Stimulated activated CD4-positive, alpha-beta T cell treated with anti-CD3 and anti-CD28 coated beads, Interleukin-4, amount 100 ng/mL, for 24 hours (primary cell): ENCODE results near the gene PCGF2.
"Not testable (repeated sequence)": the region's sequence is repeated elsewhere in the genome, so short reads cannot be mapped to it uniquely, and the experiment has no call there.

Experiments
- DNase-seq: peaks from one replicate; pipeline ENCODE4 v3.0.0-alpha.2; 2020

The PCGF2 gene

DNA sequence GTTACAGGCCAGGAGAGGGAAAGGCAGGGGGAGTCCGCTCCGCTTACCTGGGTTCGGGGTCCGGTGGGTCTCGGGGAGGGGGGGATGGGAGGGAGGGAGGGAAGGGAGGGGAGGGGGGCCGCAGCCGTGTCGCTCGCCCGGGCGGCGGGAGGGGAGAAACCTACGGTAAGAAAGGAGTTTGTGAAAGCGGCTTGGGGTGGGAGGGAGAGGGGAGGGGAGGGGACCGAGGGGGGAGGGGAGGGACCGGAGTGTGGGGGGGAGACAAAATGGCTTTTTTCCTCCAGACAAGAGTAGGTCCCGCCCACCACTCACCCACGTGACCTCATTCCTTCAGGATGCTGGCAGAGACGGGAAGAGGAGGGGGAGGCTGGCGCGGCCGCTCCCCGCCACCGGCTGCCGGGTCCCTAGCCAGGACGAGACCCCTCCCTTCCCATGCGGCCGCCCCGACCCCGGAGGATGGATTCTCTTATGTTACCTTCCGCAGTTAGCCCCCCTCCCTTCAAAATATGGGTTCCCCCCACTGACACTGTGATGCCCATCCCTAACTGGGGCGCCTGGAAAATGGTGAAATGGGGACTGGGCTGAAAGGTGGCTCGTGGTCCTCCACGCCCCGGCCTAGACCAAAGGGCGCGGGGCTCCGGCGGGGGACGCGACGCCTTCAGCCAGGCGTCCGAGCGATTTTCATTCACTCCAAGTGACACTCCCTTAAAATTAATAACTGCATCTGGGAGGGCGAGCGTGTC is at the start of gene PCGF2:
Gene PCGF2 (minus strand): TSS at position 188 of the 743 bp plus-strand sequence. CDS start 7,934 bp downstream, outside the sequence.
- DNase-seq = no peak

DNA sequence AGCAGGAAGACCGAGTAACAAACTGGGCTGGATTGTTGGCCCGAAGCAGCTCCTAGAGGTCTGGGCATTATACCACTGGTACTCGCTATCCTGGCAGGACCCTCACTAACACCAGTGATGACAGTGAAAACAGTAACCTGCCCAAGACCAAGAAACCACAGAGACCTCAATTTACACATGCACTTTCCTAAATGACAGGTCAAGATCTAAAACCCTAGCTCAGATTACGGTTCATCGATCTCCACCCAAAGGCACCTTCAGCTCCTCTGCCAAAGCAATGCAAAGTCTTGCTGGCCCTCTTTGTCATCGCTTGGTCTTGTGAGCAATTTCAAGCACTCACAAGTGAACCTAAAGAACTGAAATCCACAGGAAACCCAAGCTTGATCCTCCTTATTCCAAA is 49.7 kb upstream of the PCGF2 start:
- DNase-seq = no peak

DNA sequence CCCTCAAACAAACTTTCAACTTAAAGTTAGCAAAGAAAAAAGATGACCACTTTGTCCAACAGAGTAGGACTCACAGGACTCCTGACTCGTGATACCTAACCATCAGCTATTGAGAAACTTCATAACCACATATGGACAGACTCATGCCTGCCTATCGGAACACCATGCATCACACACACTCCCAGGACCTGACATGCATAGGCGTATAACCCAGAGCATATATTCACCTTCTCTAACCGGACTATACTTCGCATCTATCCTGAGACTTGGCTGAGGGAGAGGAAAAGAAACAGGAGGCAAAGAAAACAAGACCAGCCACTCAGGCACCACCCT is 49.0 kb upstream of the PCGF2 start:
- no peak for DNase-seq

DNA sequence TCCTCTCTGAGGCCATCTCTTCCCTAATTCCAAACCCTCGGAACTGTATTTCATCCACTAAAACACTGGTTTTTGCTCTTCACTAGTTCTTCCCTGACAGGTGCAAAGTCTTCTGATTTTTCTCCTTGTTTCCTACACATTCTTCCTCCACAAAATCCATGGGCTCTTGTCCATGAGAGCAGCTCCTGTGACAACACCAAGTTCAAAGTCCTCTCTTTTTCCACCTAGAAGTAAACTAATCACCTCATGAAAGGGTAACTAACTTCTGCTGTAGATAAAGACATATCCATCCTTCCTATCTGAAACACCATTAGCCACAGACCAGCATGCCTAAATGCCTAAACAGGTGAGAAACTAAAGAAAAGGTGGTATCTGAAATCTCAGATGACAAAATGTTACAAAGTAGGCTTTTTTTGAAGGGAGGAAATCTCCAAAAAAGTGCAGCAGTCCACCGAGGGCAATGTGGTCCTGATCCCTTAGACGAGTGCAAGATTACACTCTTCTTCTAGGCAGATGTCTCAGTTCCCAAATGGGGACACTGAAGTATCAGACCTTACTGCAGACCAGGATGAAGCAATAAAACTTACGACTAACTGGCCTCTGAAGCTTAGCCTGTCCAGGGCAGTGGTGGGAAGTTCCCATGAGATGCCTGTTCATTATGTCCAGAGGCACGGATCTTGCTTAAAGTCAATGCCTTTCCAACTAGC is 48.5 kb upstream of the PCGF2 start:
- DNase-seq = no peak

DNA sequence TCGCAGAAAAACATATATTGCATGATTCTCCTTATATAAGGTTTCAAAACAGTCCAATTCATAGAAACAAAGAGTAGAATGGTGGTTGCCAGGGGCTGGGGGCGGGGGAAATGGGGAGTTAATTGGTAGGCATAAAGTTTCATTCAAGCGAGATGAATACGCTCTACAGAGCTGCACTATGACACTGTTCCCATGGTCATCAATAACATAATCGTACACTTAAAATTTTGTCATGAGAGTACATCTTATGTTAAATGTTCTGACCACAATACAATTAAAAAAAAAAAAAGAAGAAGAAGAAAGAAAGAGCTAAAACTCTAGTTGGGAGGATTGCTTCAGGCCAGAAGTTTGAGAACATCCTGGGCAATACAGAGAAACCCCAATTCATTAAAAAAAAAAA is 46.1 kb upstream of the PCGF2 start:
- no peak for DNase-seq

DNA sequence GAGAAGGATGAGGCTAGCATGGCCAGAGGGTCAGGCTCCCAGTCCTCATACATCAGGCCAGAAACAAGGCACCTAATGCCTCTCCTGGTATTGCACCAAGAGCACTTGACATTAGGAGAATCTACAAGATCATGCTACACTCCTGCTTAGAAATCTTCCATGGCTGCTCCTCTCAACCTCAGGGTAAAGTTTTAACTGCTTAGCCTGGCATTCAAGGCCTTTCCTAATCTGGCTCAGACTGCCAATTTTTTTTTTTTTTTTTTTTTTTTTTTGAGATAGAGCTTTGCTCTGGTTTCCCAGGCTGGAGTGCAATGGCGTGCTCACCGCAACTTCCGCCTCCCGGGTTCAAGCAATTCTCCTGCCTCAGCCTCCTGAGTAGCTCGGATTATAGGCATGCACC is 43.0 kb upstream of the PCGF2 start:
- no peak for DNase-seq

DNA sequence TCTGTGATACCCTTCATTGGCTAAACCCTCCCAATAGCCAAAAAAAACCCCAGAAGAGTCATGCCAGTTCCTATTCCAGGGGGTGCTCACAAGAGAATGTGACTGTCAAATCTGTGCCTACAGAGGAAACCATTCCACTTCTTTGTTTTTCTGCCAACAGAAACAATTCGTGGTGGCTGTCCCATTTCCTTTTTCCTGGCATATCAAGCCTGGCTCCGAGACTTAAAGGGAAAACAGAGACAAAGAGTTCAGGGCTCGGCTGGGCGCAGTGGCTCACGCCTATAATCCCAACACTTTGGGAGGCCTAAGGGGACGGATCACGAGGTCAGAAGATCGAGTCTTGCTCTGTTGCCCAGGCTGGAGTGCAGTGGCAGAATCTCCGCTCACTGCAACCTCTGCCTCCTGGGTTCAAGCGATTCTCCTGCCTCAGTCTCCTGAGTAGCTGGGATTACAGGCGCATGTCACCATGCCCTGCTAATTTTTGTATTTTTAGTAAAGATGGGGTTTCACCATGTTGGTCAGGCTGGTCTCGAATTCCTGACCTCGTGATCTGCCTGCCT is 42.1 kb upstream of the PCGF2 start:
- DNase-seq = not testable (repeated sequence)

DNA sequence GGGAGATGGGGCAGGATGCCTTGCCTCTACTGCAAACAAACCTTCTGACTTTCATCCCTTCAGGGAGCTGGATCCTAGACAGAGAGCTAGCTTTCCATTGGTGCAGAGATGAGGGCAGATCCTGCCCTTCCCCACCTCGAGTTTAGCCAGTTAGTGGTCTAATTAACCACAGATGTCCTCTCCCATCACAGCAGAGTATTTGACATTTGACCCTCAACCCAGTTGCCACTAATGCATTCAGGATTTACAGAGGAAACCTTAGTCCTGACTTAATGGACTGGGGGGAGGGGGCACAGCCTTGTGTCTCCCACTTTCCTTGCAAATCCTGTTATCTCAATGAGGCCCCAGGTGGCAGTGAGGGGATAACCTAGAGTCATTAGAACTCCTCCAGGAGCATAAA is 41.0 kb upstream of the PCGF2 start:
- DNase-seq = no peak

DNA sequence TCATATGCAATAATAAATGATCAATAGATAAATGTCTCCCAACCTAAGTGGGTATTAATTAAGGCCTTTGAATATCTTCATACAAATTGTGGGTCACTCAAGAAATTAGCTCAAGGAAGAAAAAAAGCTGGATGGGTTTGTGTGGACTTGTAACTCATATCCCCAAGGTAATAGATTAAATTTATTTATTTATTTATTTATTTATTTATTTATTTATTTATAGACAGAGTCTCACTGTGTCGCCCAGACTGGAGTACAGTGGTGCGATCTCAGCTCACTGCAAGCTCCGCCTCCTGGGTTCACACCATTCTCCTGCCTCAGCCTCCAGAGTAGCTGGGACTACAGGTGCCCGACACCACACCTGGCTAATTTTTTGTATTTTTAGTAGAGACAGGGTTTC is 39.9 kb upstream of the PCGF2 start:
- DNase-seq = not testable (repeated sequence)

DNA sequence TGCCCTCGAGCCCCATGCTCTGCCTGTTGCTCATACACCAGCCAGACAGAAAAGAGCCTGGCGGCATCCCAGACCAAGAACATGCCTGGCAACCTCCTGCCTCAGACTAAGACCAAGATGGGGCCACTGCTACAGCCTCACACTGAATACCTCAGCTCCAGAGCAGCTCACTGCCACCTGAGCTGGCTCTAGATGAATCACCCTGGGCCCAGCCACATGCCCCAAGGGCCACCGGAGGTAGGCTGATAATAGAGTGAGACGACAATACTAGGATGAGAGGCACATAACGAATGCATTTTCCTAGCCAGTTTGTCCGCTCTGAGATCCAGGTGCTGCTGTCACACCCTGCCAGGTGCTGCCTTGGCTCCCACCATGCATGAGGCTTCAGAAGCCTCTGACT is 38.2 kb upstream of the PCGF2 start:
- DNase-seq = no peak

DNA sequence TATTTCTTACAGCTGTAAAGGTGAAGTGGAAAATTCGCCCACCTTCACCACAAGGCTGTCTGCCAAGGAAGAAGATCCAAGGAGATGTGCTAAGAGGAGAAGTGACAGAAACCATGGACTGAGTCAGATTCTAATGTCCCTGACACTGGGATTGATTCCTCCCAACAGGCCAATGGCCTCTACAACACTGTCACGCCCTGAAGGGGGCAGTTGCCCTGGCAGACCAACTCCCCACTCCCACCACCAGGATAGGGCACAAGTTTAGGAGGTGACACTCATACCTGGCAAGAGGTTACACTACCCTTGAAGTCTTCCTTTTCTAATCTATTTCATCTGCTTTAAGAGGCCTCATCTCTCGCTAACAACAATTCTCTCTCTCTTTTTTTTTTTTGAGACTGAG is 35.1 kb upstream of the PCGF2 start:
- DNase-seq = no peak

DNA sequence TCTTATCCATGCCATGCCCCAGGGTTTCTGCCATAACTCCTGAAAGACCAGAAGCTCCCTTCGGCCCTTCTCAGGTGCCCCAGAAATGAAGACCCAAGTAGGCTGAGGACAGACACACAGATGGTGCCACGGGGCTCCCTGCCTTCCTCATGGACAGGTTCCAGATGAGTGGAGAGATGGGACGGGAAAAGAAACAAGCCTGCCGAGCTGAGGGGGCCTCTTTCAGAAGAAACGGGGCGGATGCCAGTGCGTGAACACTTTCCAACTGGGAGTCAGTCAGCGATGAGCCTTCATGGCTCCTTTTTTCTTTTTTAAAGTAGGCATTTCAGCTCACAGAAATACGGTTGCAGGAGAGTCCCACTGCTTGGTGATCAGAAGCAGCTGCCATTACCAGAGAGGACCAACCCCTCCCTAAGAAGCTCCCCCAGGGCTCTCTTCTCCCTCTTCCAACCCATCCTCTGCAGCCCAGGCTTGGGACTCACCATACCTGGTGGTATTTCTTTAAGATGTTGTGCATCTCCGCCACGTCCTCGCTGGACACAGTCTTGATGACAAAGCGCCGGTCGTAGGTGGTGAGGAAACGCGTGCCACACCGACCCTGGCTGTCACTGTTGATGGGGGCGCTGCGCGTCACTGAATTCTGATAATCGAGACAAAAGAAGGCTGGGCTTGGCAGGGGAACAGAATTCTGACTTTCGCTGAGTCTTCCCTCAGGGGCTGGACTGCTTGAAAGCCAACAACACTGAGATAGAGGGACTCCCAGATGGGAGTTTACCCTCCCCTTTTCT is 32.0 kb upstream of the PCGF2 start:
- no peak for DNase-seq

DNA sequence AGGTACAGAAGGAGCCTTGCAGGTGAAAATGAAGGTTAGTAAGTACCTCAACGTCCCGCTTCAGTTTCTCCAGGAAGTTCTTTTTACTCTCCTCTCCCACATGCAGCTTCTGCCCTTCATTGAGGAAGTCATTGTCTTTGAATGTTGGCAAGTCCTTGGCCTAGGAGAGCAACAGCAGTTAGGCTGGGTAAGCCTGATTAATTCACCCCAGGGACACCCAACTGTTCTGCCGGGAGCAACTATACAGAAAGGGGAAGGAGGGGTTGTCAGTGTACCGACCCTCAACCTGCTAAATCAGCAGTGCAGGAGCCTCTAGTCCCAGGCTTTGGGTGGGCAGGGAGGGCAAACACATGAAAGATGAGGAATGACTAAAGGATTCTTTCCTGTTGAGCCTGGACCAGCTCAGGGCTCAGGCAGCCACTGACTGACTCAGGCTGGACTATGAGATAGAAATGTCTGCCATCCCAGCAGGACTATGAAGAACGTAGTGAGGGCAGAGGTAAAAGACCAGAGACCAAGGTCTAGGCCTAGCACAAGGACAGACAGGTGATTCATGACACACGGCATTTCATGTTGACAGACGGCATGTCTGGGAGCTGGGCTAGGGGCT is 29.6 kb upstream of the PCGF2 start:
- no peak for DNase-seq

DNA sequence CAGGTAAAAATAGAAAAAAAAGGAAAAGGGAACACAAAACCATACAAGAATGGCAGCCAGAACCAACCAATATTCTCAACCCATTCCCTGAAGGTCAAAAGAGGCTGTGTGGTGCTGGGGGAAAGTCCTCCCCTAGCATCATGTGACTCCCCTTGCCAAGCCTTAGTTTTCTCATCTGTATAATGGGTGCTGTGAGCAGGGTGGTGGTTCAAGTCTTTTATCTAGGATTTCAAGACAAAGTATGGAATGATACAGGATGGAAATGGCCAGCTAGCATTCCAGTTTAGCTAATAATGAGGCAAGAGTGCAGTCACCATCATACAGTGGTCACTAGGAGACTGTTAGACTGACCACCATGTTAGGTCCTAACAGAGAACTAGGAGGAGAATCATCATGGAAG is 25.1 kb upstream of the PCGF2 start:
- DNase-seq = no peak

DNA sequence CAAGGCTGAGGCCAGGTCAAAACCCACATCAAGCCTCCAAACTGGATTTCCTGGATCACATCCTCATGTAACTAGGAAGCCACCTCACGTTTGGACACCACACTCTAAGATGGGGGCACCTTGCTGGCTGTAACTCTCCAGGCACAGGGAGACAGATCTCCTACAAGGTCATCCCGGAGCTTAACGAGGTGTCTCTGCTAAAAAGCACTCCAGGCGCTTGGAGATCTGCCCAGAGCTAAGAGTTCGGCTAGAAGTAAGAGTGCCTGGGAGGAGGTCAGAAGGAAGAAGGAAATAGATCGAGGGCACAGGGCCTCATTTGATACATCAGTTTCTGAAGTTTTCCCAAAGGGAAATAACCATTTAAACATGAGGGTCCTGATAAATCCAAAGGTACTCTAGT is 20.3 kb upstream of the PCGF2 start:
- no peak for DNase-seq

DNA sequence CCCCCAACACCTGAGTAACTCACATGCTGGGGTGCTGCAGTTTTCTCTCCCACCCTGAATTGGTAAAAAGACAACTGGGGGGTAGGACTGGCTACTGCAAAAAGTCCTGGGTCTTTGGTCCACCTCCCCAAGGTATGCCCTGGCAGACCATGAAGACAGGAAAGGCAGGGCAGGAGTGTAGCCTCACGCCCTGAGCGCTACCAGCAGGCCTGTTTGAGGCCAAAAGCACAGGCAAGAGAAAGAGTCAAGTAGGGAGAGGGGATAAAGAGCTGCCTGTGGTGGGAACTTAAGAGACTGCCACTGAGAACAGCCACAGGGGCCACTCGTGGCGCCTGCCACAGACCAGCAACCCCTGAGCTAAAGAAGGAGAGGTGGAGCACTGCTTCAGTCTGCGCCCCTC is 18.2 kb upstream of the PCGF2 start:
- no peak for DNase-seq

DNA sequence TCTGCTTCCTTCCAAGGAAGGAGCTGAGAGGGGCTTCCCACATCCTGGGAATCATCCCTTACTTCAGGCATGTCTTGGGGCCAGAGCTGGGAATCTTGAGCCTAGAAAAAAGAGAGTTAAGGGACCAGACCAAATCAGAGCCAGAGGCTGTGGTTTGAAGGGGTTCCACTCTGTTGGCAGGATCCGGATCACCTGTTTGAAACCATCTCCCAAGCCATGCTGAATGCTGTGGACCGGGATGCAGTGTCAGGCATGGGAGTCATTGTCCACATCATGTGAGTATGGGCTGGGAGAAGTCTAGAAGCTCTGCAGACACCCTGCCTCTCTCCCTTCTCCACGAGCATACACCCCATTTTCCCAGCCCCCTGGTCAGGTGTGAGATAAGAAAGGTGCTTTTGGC is 14.1 kb upstream of the PCGF2 start:
- DNase-seq = no peak

DNA sequence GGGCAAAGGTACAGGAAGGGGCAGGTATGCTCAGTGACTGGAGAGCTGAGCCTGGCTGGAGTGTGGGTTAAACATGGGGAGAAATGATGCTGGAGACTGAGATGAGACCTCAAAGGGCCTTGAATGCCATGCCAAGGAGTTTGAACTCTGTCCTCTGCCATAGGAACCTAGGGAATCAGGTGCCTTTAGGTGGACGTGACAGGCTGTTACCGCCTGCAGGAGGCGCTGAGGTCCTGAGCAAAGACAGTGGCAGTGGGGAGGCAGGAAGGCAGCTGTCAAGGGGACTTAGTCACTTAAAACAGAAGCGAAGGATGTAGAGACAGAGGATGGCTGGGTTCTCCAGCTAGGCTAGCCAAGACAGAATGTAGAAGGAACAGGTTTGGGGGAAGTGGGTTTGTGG is 13.5 kb upstream of the PCGF2 start:
- peak; percentile 36 for DNase-seq

DNA sequence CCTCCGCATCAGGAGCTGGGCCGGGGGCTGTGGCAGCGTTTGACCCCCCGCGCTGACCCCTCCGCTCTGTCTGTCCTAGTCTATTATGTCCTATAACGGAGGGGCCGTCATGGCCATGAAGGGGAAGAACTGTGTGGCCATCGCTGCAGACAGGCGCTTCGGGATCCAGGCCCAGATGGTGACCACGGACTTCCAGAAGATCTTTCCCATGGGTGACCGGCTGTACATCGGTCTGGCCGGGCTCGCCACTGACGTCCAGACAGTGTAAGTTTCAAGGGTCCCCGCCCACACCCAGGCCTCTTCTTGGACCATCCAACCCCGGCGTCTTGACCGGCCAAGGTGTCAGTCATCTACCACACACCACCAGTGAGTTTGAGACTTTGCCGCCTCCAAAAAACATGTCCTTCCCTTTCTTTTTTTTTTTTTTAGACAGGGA is 5.0 kb upstream of the PCGF2 start:
- no peak for DNase-seq

DNA sequence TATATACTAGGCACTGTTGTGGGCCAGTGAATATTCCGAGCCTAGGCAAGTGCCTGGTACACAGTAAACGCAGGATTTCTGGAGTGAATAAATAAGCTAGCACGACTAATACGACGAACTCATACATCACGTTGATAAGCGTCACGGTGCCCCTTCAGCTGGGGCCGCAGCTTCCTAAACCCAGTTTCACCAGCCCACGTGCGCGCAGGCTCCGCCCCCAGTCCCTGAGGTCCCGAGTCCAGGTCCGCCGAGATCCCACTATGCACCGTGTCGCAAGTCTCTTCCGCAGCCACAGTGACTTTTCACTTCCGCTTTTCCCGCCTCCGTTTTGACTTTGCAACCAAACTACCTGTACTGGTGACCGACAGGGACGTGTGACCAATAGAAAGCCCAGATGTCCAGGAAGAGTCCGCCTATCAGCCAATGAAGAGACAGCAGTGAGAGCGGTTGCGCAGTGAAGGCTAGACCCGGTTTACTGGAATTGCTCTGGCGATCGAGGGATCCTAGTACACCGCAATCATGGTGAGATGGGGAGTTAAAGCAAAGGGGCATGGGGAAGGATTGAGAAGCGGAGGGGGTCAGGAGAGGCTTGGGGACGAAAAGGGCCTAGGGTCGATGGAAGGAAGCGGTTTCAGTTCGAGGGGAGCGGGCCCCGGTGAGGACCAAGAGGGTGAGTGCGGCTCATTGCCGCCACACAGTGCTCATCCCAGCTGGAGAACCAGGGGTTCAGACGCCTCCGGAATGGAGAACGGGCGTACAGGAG is 4.4 kb upstream of the PCGF2 start, which contains the start of gene PSMB3:
Gene PSMB3 (plus strand): TSS at position 434 of the 763 bp plus-strand sequence. CDS start 86 bp downstream, at position 520.
- peak; percentile 99 for DNase-seq

DNA sequence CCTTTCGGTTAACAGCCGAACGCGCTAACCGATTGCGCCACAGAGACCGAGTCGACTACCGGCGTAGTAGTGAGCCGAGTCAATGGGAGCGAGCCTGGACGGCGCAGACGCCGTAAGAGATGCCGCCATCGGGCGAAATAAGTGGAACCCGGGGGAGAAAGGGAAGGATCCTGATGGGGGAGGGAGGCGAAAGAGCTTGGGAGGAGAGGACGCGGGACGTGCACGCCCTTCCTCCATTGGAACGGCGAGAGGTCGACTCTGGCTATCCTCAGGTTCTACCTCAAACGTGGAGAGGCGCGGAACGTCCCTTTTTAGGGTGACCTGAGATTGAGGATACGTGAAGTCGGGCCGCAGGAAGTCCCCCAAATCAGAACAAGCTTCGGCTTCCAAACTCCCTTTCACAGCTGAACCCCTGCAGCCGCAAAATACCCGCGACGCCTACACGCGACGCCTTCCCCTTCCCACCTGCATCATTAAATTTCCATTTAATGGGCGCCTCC is 3.7 kb upstream of the PCGF2 start:
- DNase-seq = peak; percentile 86
